Left lung (tissue), 10 donors: ENCODE data around the gene MATN4. TPM values are rescaled to one million over a fixed set of nuclear protein-coding genes. Genes with fewer than 3 reads are reported as not detected.

Experiments used
- ATAC-seq: fragments of 200-7000 bp; cut with Tn5 transposase; one replicate; pipeline ENCODE4 v1.9.1; 2020; ENCODE audit warnings: moderate library complexity
- DNase-seq, 4 donors: peaks; one replicate each; pipeline ENCODE4 v3.0.0-alpha.2; 2013 to 2020
- H3K27ac ChIP-seq, 2 donors: fragments of 200-600 bp; sonication (generic) in 1 of 2; one replicate each; pipeline versions ENCODE4 v1.5.0 to v1.8.0; 2020 to 2021
- H3K27me3 ChIP-seq, 2 donors: fragments of 200-600 bp; sonication (generic) in 1 of 2; one replicate each; pipeline versions ENCODE4 v1.5.0 to v1.8.0; 2020 to 2021
- H3K36me3 ChIP-seq, 2 donors: fragments of 200-600 bp; sonication (generic) in 1 of 2; one replicate each; pipeline versions ENCODE4 v1.5.0 to v1.8.0; 2020 to 2021
- H3K4me1 ChIP-seq, 2 donors: fragments of 200-600 bp; one replicate each; pipeline ENCODE4 v1.8.0; 2021
- H3K4me3 ChIP-seq, 2 donors: fragments of 200-600 bp; sonication (generic) in 1 of 2; one replicate each; pipeline versions ENCODE4 v1.5.0 to v1.8.0; 2020 to 2021; ENCODE audit warnings: mild to moderate bottlenecking in 1 of 2
- H3K9me3 ChIP-seq, 2 donors: fragments of 200-600 bp; sonication (generic) in 1 of 2; one replicate each; pipeline versions ENCODE4 v1.5.0 to v1.8.0; 2020 to 2021
- CTCF ChIP-seq, 2 donors: fragments of 200-600 bp; sonication (generic) in 1 of 2; IDR thresholded peaks; one replicate each; pipeline versions ENCODE4 v1.5.0 to v1.8.0; 2021; ENCODE audit warnings: antibody characterized with exemption in 2 of 2
- intact Hi-C, 2 donors: fragments of 100-400 bp; cut with DNase I; formaldehyde crosslinking; loops; one replicate each; pipeline versions ENCODE4 v1.11.2 to v1.14.2; 2022
- polyA plus RNA-seq, 6 donors: library from polyadenylated mRNA; unstranded; fragments of 120-200 nt; gene quantifications; one replicate each; pipeline ENCODE4 v1.2.1, GENCODE V29; 2013; ENCODE audit not compliant: insufficient read length in 6 of 6
- total RNA-seq, 2 donors: library from RNA; stranded (reverse); fragmentation: NEBNext Ultra II Directional; extraction: Animal tissue kit (Norgen Biotek cat#: 25700); gene quantifications; one replicate each; pipeline ENCODE4 v1.2.1, GENCODE V29; 2021
- donor health status: DM: no; HTN: yes; CAD: no.
- donor health status: DM: no; HTN: no; CAD: no.

The MATN4 gene
- total and polyA plus RNA-seq, 8 donors: 0.07 to 0.23 (median 0.13) TPM; not detected in 4

GRCh38 chr20:45328451-45328850, 20.4 kb upstream of the MATN4 start:
- H3K36me3 ChIP-seq: peaks cover 0 to 91% of the 10 kb centered on the region in 2 donors

GRCh38 chr20:45325371-45325770, 17.3 kb upstream of the MATN4 start:
- peaks cover 0 to 10% of the 10 kb centered on the region in 2 donors for H3K4me1 ChIP-seq
- no peak for TF ChIP-seq CTCF (IDR thresholded peaks at IDR 0.05)
- intact Hi-C loops: loop anchor here in 1 of 2 donors (10.0 kb wide), 1 partner anchor 449 kb away; no protein-coding TSS in a partner anchor
- no peaks in the 10 kb centered on the region for H3K27me3 ChIP-seq
- H3K9me3 ChIP-seq: no peaks in the 10 kb centered on the region
- ATAC-seq (no peak), DNase-seq (no peak)
- peaks cover 0 to 60% of the 10 kb centered on the region in 2 donors for H3K36me3 ChIP-seq
- no peak overlapping the region for H3K4me3 ChIP-seq
- H3K27ac ChIP-seq: no peak overlapping the region

More at GRCh38 chr20:45328451-45328850, 20.4 kb upstream of the MATN4 start:
- ATAC-seq: no peak
- peaks cover 0 to 3% of the 10 kb centered on the region in 2 donors for H3K4me1 ChIP-seq
- H3K4me3 ChIP-seq: no peak overlapping the region
- H3K27me3 ChIP-seq: no peaks in the 10 kb centered on the region
- no peak for TF ChIP-seq CTCF (IDR thresholded peaks at IDR 0.05)
- H3K9me3 ChIP-seq: no peaks in the 10 kb centered on the region
- H3K27ac ChIP-seq: no peak overlapping the region
- intact Hi-C loops: loop anchor here in 1 of 2 donors (10.0 kb wide), 1 partner anchor 446 kb away; no protein-coding TSS in a partner anchor
- no peak for DNase-seq

DNA sequence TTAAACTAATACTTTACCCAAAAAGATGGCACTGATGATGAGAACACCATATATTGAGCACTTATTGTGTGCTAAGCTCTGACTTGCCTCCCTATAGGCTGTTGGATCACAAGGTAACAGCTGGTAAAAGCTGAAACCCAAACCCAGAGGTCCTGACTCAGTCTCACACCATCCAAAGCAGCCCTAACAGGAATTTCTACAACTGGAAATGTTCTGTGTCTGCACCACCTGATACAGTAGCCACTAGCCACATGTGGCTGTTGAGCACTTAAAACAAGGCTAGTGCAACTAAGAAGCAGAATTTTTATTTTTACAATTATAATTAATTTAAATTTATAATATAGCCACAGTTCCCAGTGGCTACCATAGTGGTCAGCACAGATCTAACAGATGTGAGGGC, 15.6 kb upstream of the MATN4 start:
- intact Hi-C loops: loop anchor here in 1 of 2 donors (5.0 to 10.0 kb wide), 2 partner anchors 114 to 451 kb away; no protein-coding TSS in a partner anchor
- peaks cover 0 to 21% of the 10 kb centered on the region in 2 donors for H3K4me1 ChIP-seq
- DNase-seq (no peak), ATAC-seq (peak; percentile 36)
- peaks cover 0 to 44% of the 10 kb centered on the region in 2 donors for H3K36me3 ChIP-seq
- TF ChIP-seq CTCF (IDR thresholded peaks at IDR 0.05): no peak
- H3K4me3 ChIP-seq: no peak overlapping the region
- no peaks in the 10 kb centered on the region for H3K9me3 ChIP-seq
- H3K27ac ChIP-seq: no peak overlapping the region
- H3K27me3 ChIP-seq: no peaks in the 10 kb centered on the region

DNA sequence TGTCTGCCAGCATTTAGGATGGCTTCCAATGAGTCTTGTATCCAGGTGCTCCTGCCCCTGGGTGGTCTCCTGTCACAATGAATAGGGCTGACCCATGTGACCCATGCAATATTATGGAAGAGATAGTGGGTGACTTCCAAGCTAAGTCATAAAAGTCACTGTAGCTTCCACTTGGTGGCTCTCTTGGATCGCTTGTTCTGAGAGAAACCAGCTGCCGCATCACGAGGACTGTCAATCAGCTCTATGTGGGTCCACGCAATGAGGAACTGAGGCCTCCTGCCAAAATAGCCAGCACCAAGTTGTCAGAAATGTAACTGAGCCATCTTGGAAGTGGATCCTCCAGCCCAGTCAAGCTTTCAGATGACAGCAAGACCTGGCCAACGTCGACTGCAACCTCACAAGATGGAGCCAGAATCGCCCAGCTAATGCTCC, 14.9 kb upstream of the MATN4 start:
- DNase-seq (peak in 1 of 4 donors; percentile 83), ATAC-seq (peak; percentile 81)
- H3K4me1 ChIP-seq: peaks cover 0 to 21% of the 10 kb centered on the region in 2 donors
- H3K4me3 ChIP-seq: no peak overlapping the region
- peaks cover 0 to 36% of the 10 kb centered on the region in 2 donors for H3K36me3 ChIP-seq
- peaks cover 0 to under 1% of the 10 kb centered on the region in 2 donors for H3K27me3 ChIP-seq
- H3K9me3 ChIP-seq: no peaks in the 10 kb centered on the region
- TF ChIP-seq CTCF (IDR thresholded peaks at IDR 0.05): peak in 1 of 2 donors; percentile 8
- no peak overlapping the region for H3K27ac ChIP-seq
- intact Hi-C loops: loop anchor here in 1 of 2 donors (5.0 to 10.0 kb wide), 2 partner anchors 114 to 452 kb away; no protein-coding TSS in a partner anchor

GRCh38 chr20:45320948-45321595, 13.0 kb upstream of the MATN4 start:
- Histone ChIP-seq H3K27ac (no peak overlapping the region), H3K4me3 (no peak overlapping the region), H3K27me3 (peaks cover 8 to 19% of the 10 kb centered on the region in 2 donors), H3K4me1 (peaks cover 0 to 21% of the 10 kb centered on the region in 2 donors), H3K9me3 (no peaks in the 10 kb centered on the region), H3K36me3 (peaks cover 0 to 20% of the 10 kb centered on the region in 2 donors)
- no peak for TF ChIP-seq CTCF (IDR thresholded peaks at IDR 0.05)
- intact Hi-C loops: loop anchor here in 1 of 2 donors (5.0 to 10.0 kb wide), 2 partner anchors 116 to 454 kb away; no protein-coding TSS in a partner anchor
- DNase-seq: no peak
- no peak for ATAC-seq
